ENCODE measurements around the gene LIMCH1. TPM values are rescaled to one million over a fixed set of nuclear protein-coding genes. Genes with fewer than 3 reads are reported as not detected.

LIMCH1 gene
- total RNA-seq, 6 experiments from 2014 or later: 14.4 to 236 (median 205) TPM

DNA sequence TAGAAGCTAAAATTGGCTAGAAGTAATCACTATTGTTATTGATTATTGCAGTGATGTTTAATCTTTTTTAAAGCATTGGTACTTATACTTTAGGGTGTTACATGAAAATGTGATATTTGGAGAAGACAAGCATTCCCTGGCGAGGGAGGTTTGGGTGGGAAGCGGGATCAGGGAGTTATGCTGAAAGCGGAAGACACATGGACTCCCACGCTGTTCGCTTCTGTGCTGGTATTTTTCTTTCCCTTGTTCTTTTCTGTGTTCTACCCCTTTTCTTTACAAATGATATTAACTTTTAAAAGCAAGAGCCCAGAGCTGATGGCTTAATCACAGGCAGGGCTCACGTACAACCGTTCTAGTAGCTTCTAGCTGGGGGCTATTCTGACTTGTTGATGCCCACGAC is 148.9 kb downstream of the LIMCH1 start:
- no peak overlapping the region for H3K4me3 Mint-ChIP-seq
- H3K36me3 Mint-ChIP-seq (ENCODE audit: low read depth): peaks cover 18% of the 10 kb centered on the region; the same call in 1 of the 2 replicates
- no peaks in the 10 kb centered on the region for H3K9me3 Mint-ChIP-seq
- no peak for DNase-seq
- H3K27me3 Mint-ChIP-seq (ENCODE audit: insufficient read depth): peaks cover 3% of the 10 kb centered on the region; the same call in 1 of the 2 replicates
- TF ChIP-seq CTCF (IDR thresholded peaks at IDR 0.05): no peak
- no peak overlapping the region for H3K27ac Mint-ChIP-seq
- H3K4me1 Mint-ChIP-seq (ENCODE audit: low read depth): peaks cover 42% of the 10 kb centered on the region

DNA sequence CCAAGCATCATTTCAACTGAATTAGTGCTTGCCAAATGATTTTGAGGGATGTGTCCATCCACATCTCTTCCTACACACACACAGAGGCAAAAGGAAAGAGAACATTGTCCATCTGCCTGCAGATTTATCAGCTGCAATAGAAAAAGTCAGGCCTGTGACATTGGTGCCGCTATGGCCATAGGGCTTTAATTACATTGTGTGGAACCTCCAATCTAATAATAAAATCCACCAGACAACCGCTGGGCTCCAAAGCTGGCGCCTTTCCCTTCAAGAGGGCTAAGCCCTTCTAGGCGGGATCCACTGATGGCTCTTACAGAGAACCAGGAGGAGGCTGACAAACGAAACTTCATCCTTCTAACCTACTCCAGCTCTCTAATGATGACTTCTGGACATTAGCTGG is 150.0 kb downstream of the LIMCH1 start:
- peaks cover 3% of the 10 kb centered on the region; the same call in 1 of the 2 replicates for H3K27me3 Mint-ChIP-seq (ENCODE audit: insufficient read depth)
- H3K9me3 Mint-ChIP-seq: no peaks in the 10 kb centered on the region
- TF ChIP-seq CTCF (IDR thresholded peaks at IDR 0.05): no peak
- H3K4me3 Mint-ChIP-seq: no peak overlapping the region
- no peak for DNase-seq
- peaks cover 49% of the 10 kb centered on the region for H3K4me1 Mint-ChIP-seq (ENCODE audit: low read depth)
- no peak overlapping the region for H3K27ac Mint-ChIP-seq
- peaks cover 20% of the 10 kb centered on the region; the same call in 1 of the 2 replicates for H3K36me3 Mint-ChIP-seq (ENCODE audit: low read depth)

DNA sequence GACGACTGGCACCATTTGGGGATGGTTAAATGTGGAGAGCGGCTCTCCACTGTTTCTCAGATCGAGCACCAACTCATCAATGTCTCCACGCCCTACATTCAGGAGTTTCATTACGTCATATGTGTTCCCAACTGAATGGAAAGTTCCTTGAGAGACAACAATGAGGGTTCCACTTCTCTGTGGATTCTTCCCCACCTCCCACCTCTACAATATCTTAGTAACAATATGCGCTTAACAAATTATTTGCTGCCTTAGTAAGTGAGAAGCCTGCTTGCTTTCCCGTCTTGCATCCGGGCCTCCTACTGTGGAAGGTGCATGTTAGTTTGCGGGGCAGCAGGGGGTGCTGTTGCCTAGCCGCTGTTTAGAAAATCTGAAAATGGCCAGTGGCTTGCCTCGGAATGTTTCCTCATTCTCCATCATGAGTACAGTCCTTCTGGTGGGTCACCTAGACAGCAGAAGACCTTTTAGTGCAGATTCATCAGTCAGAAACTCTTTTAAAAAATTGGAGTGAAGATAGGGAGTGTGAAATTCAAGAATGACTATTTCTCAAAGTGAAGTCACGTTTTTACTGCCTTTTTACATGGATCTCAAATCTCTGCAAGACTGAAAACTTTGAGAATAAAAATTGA is 154.9 kb downstream of the LIMCH1 start:
- peak; percentile 94 for TF ChIP-seq CTCF (IDR thresholded peaks at IDR 0.05)
- H3K4me1 Mint-ChIP-seq (ENCODE audit: low read depth): peaks cover 23% of the 10 kb centered on the region
- no peak overlapping the region for H3K27ac Mint-ChIP-seq
- no peaks in the 10 kb centered on the region for H3K9me3 Mint-ChIP-seq
- no peak overlapping the region for H3K4me3 Mint-ChIP-seq
- peaks cover 4% of the 10 kb centered on the region; the same call in 1 of the 2 replicates for H3K27me3 Mint-ChIP-seq (ENCODE audit: insufficient read depth)
- peak; percentile 49 for DNase-seq
- H3K36me3 Mint-ChIP-seq (ENCODE audit: low read depth): peaks cover 13% of the 10 kb centered on the region; the same call in 1 of the 2 replicates

DNA sequence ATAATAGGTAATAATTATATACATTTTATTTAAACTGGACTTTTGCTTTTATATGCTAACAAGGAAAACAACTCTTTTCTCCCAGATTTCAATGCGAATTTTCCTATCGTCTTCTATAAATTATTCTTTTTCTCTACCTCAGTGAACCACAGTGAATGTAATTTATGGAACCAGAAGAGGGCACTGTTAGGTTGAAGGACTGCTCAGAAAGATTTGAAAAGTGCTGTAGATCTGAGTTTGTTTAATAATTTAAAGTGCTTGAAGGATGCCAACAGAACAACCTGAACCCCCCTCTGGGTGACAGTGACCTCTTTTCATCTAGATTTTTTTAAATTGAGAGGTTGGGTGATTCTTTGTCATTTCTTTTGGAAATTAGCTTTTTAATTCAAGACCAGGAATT is 155.7 kb downstream of the LIMCH1 start:
- H3K9me3 Mint-ChIP-seq: no peaks in the 10 kb centered on the region
- H3K27ac Mint-ChIP-seq: no peak overlapping the region
- H3K4me3 Mint-ChIP-seq: no peak overlapping the region
- DNase-seq: peak; percentile 39
- peaks cover 4% of the 10 kb centered on the region; the same call in 1 of the 2 replicates for H3K27me3 Mint-ChIP-seq (ENCODE audit: insufficient read depth)
- peaks cover 15% of the 10 kb centered on the region for H3K4me1 Mint-ChIP-seq (ENCODE audit: low read depth)
- peak; percentile 77 for TF ChIP-seq CTCF (IDR thresholded peaks at IDR 0.05)
- H3K36me3 Mint-ChIP-seq (ENCODE audit: low read depth): peaks cover 7% of the 10 kb centered on the region; the same call in 1 of the 2 replicates

GRCh38 chr4:41696131-41696530 is 158.2 kb downstream of the LIMCH1 start:
- H3K27me3 Mint-ChIP-seq (ENCODE audit: insufficient read depth): peaks cover 5% of the 10 kb centered on the region
- TF ChIP-seq CTCF (IDR thresholded peaks at IDR 0.05): no peak
- DNase-seq: no peak
- no peak overlapping the region for H3K27ac Mint-ChIP-seq
- H3K9me3 Mint-ChIP-seq: no peaks in the 10 kb centered on the region
- H3K36me3 Mint-ChIP-seq (ENCODE audit: low read depth): peaks cover 5% of the 10 kb centered on the region; the same call in 1 of the 2 replicates
- peaks cover 10% of the 10 kb centered on the region for H3K4me1 Mint-ChIP-seq (ENCODE audit: low read depth)
- no peak overlapping the region for H3K4me3 Mint-ChIP-seq
